ENCODE results near the gene TRIB2.

TRIB2 gene

DNA sequence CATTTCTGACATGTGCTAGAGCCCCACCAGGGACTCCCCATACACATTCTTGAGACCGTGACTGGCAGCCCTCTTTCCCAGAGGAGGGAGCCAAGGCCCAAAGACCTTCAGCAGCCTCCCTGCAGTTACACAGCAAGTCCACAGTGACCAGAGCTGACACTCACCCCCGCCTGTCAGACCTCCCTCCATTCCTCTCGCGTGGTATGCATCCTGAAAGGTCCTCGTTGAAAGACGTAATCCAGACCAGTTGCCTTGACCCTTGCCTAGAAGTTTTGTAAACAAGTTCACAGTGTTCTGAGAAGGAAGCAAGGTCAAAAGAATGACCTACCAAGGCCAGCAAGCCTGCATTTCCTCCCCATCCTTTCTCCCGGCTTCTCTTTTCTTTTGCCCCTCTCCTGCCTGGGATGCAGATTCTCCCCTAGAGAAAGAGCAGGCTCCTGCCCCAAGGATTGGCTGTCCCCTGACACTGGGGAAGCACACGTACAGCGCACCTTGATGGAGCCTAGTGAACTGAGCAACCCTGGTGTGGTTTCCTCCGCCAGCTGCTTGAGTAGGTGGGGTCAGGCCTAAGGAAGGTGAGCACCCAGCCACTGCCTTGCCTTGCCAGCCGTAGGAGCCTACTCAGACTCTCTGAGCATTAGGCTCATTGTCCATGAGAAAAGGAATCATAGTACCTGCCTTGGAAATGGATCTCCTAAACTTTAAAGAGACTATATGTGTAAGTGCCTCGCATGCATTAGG is 18.3 kb downstream of the TRIB2 start:
- in situ Hi-C loops (cut with HindIII; ENCODE audit: low pct_ligation_motif_present, low sequenced_read_pairs), result no loop called here
- no peak overlapping the region for H3K4me3 ChIP-seq (ENCODE audit: low read depth, low read length)
- no peak overlapping the region for H3K27ac ChIP-seq
- DNase-seq, result no peak
- H3K27me3 ChIP-seq (replicated peaks), result no peaks in the 10 kb centered on the region
- peaks cover 20% of the 10 kb centered on the region for H3K36me3 ChIP-seq (replicated peaks)
- no peak for TF ChIP-seq CTCF (IDR thresholded peaks at IDR 0.05; ENCODE audit: low read depth, low read length, missing control alignments)

DNA sequence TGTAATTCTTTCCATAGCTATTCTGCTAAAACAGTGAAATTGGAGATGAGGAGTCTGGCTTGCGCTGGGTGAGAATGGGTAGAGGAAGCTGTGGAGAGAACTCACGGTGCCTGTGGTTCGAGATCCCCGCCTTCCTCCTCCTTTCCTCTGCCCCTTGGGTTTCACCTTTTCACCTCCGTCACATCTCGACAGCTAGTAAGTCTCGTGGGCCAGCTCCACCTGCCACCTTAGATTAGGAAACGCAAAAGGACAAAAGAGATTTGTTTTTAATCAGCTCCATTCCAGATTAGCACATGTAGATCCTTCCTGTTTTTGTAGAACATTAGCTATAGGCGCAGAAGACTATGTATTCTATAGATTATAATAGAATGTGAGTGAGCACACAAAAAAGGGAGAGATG is 20.6 kb downstream of the TRIB2 start:
- no peak for TF ChIP-seq CTCF (IDR thresholded peaks at IDR 0.05; ENCODE audit: low read depth, low read length, missing control alignments)
- Histone ChIP-seq H3K36me3 (replicated peaks) (peaks cover 24% of the 10 kb centered on the region), H3K27me3 (replicated peaks) (no peaks in the 10 kb centered on the region), H3K27ac (peak overlapping the region; percentile 49), H3K4me3 (ENCODE audit: low read depth, low read length) (no peak overlapping the region)
- in situ Hi-C loops (cut with HindIII; ENCODE audit: low pct_ligation_motif_present, low sequenced_read_pairs), result no loop called here
- DNase-seq, result no peak

DNA sequence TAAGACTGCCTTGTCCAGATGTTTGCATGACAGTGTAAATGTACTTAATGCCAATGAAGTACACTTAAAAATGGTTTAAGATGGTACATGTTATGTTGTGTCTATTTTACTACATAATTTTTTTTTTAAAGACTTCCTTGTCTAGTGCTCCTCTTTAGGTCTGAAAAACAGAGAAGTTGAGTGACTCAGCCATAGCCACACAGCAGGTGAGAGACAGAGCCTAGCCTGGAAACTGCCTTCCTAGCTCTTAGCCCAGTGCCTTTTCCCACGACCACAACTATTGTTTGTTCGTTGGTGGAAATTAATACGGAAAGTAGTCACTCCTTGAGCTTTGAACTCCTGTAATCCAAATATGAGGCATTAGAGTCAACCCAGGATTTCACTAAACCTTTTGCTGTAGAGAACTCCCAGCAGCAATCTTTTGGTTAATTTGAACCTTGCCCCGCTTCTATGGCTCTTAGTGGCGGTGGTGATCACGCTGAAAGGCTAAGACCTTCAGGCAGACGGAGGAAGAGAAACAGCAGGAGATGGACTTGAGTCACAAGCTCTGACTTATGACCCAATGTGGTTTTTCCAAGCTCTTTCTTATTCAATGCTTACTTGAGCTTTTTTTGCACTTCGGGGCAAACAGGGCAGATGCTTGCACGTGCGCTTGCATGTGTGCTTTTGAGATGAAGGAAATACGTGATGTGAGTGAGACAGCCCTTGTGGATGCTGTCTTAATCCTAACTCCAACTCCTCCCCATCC is 21.2 kb downstream of the TRIB2 start:
- Histone ChIP-seq H3K4me3 (ENCODE audit: low read depth, low read length) (no peak overlapping the region), H3K27ac (peak overlapping the region; percentile 49), H3K36me3 (replicated peaks) (peaks cover 28% of the 10 kb centered on the region), H3K27me3 (replicated peaks) (no peaks in the 10 kb centered on the region)
- no peak for TF ChIP-seq CTCF (IDR thresholded peaks at IDR 0.05; ENCODE audit: low read depth, low read length, missing control alignments)
- DNase-seq, result peak; percentile 91
- in situ Hi-C loops (cut with HindIII; ENCODE audit: low pct_ligation_motif_present, low sequenced_read_pairs), result no loop called here

GRCh38 chr2:12739721-12740254 is 23.1 kb downstream of the TRIB2 start:
- Histone ChIP-seq H3K27me3 (replicated peaks) (no peaks in the 10 kb centered on the region), H3K4me3 (ENCODE audit: low read depth, low read length) (no peak overlapping the region), H3K27ac (no peak overlapping the region), H3K36me3 (replicated peaks) (peaks cover 29% of the 10 kb centered on the region)
- DNase-seq, result no peak
- in situ Hi-C loops (cut with HindIII; ENCODE audit: low pct_ligation_motif_present, low sequenced_read_pairs), result no loop called here
- no peak for TF ChIP-seq CTCF (IDR thresholded peaks at IDR 0.05; ENCODE audit: low read depth, low read length, missing control alignments)

GRCh38 chr2:12741380-12741779 is 24.6 kb downstream of the TRIB2 start:
- no peak for DNase-seq
- no peaks in the 10 kb centered on the region for H3K27me3 ChIP-seq (replicated peaks)
- TF ChIP-seq CTCF (IDR thresholded peaks at IDR 0.05; ENCODE audit: low read depth, low read length, missing control alignments), result no peak
- H3K27ac ChIP-seq, result no peak overlapping the region
- H3K36me3 ChIP-seq (replicated peaks), result peaks cover 26% of the 10 kb centered on the region
- H3K4me3 ChIP-seq (ENCODE audit: low read depth, low read length), result no peak overlapping the region
- in situ Hi-C loops (cut with HindIII; ENCODE audit: low pct_ligation_motif_present, low sequenced_read_pairs), result no loop called here

All from brain microvascular endothelial cell (primary cell).